Activated CD8-positive, alpha-beta T cell treated with anti-CD3 and anti-CD28 coated beads, Interleukin-2, amount 10 ng/mL, durations not matched to agents 7 days and 5 days (primary cell): Measurements from ENCODE around the gene ARID1B. TPM values are rescaled to one million over a fixed set of nuclear protein-coding genes. Genes with fewer than 3 reads are reported as not detected.
"Not testable (repeated sequence)": the region's sequence is repeated elsewhere in the genome, so short reads cannot be mapped to it uniquely, and the experiment has no call there.

Experiments used
- ATAC-seq: fragments of 150-1000 bp; cut with Tn5 transposase; one replicate; pipeline ENCODE4 v1.10.0; 2021; ENCODE audit warnings: moderate library complexity
- CTCF ChIA-PET: fragments of 350-600 bp; sonication (Branson Sonifier 250); formaldehyde crosslinking; loops from one replicate; lab custom pipeline; 2021; ENCODE audit warnings: antibody characterized with exemption; lab: Charles Lee
- POLR2A ChIA-PET: fragments of 350-600 bp; sonication (Branson Sonifier 250); formaldehyde crosslinking; loops from one replicate; lab custom pipeline; 2021; ENCODE audit warnings: antibody characterized with exemption; lab: Charles Lee
- DNase-seq: peaks from one replicate; pipeline ENCODE4 v3.0.0-alpha.2; 2020
- H3K27ac Mint-ChIP-seq: one replicate; pipeline ENCODE4 v1.8.0; 2021; ENCODE audit warnings: mild to moderate bottlenecking, mixed read lengths
- H3K27me3 Mint-ChIP-seq: one replicate; pipeline ENCODE4 v1.8.0; 2021; ENCODE audit warnings: low read depth, mixed read lengths
- H3K36me3 Mint-ChIP-seq: one replicate; pipeline ENCODE4 v1.8.0; 2021; ENCODE audit warnings: low read depth, mixed read lengths
- H3K4me1 Mint-ChIP-seq: one replicate; pipeline ENCODE4 v1.8.0; 2021; ENCODE audit warnings: low read depth, mixed read lengths
- H3K4me3 Mint-ChIP-seq: one replicate; pipeline ENCODE4 v1.8.0; 2021; ENCODE audit warnings: mild to moderate bottlenecking, mixed read lengths
- H3K9me3 Mint-ChIP-seq: one replicate; pipeline ENCODE4 v1.8.0; 2022; ENCODE audit warnings: mixed read lengths; ENCODE audit not compliant: insufficient read depth
- total RNA-seq, 2 experiments: library from RNA; stranded (reverse); gene quantifications; one replicate each; pipeline ENCODE4 v1.2.3, GENCODE V29; 2021

Gene ARID1B
- total RNA-seq, 2 experiments from 2014 or later = 60.9 to 62.4 TPM

- no peaks in the 10 kb centered on the region for H3K9me3 Mint-ChIP-seq
- CTCF ChIA-PET = interaction anchor here (1.2 to 4.1 kb wide), 6 partner anchors 10 to 203 kb away, joined by 4 to 45 read pairs (median 5); no protein-coding TSS in a partner anchor
- no peaks in the 10 kb centered on the region for H3K27me3 Mint-ChIP-seq
- peak overlapping the region; percentile 89 for H3K4me3 Mint-ChIP-seq
- POLR2A ChIA-PET = interaction anchor here (1.1 kb wide), 1 partner anchor 12 kb away, joined by 5 read pairs; no protein-coding TSS in a partner anchor
- H3K36me3 Mint-ChIP-seq = peaks cover 2% of the 10 kb centered on the region
- no peak overlapping the region for H3K27ac Mint-ChIP-seq
- ATAC-seq (no peak), DNase-seq (no peak)
- H3K4me1 Mint-ChIP-seq = peaks cover 18% of the 10 kb centered on the region
Measured at GRCh38 chr6:157032923-157033322, 255.7 kb downstream of the ARID1B start.

- DNase-seq (no peak), ATAC-seq (peak; percentile 66)
- Mint-ChIP-seq H3K4me3 (peak overlapping the region; percentile 89), H3K36me3 (peaks cover 2% of the 10 kb centered on the region), H3K27ac (peak overlapping the region; percentile 65), H3K27me3 (no peaks in the 10 kb centered on the region), H3K4me1 (peaks cover 18% of the 10 kb centered on the region), H3K9me3 (no peaks in the 10 kb centered on the region)
- ChIA-PET CTCF (interaction anchor here (1.0 to 4.1 kb wide), 23 partner anchors 9 to 202 kb away, joined by 3 to 45 read pairs (median 4); no protein-coding TSS in a partner anchor), POLR2A (interaction anchor here (1.1 kb wide), 1 partner anchor 13 kb away, joined by 5 read pairs; no protein-coding TSS in a partner anchor)
Measured at GRCh38 chr6:157033428-157034140, 256.4 kb downstream of the ARID1B start.

GRCh38 chr6:157034436-157035230 lies 257.5 kb downstream of the ARID1B start:
- Mint-ChIP-seq H3K36me3 (peaks cover 2% of the 10 kb centered on the region), H3K9me3 (no peaks in the 10 kb centered on the region), H3K4me1 (peaks cover 18% of the 10 kb centered on the region), H3K27me3 (no peaks in the 10 kb centered on the region), H3K4me3 (peak overlapping the region; percentile 47), H3K27ac (no peak overlapping the region)
- POLR2A ChIA-PET = interaction anchor here (0.6 to 0.9 kb wide), 2 partner anchors 14 to 251 kb away, joined by 4 to 6 read pairs; no protein-coding TSS in a partner anchor
- peak; percentile 52 for ATAC-seq
- CTCF ChIA-PET = interaction anchor here (0.7 to 4.1 kb wide), 26 partner anchors 10 to 201 kb away, joined by 3 to 45 read pairs (median 4); no protein-coding TSS in a partner anchor
- DNase-seq = no peak

- H3K27me3 Mint-ChIP-seq = no peaks in the 10 kb centered on the region
- ATAC-seq = no peak
- no peaks in the 10 kb centered on the region for H3K36me3 Mint-ChIP-seq
- CTCF ChIA-PET = interaction anchor here (0.7 to 4.1 kb wide), 14 partner anchors 9 to 150 kb away, joined by 3 to 45 read pairs (median 5); no protein-coding TSS in a partner anchor
- no peaks in the 10 kb centered on the region for H3K9me3 Mint-ChIP-seq
- H3K27ac Mint-ChIP-seq = no peak overlapping the region
- POLR2A ChIA-PET = interaction anchor here (0.9 kb wide), 1 partner anchor 15 kb away, joined by 4 read pairs; no protein-coding TSS in a partner anchor
- peaks cover 16% of the 10 kb centered on the region for H3K4me1 Mint-ChIP-seq
- H3K4me3 Mint-ChIP-seq = no peak overlapping the region
- no peak for DNase-seq
Measured at GRCh38 chr6:157035546-157035945, 258.4 kb downstream of the ARID1B start.

GRCh38 chr6:157036245-157036711 lies 259.1 kb downstream of the ARID1B start:
- Mint-ChIP-seq H3K36me3 (no peaks in the 10 kb centered on the region), H3K9me3 (no peaks in the 10 kb centered on the region), H3K4me3 (no peak overlapping the region), H3K4me1 (peaks cover 16% of the 10 kb centered on the region), H3K27me3 (no peaks in the 10 kb centered on the region), H3K27ac (no peak overlapping the region)
- ChIA-PET CTCF (interaction anchor here (0.9 to 1.5 kb wide), 4 partner anchors 10 to 236 kb away, joined by 3 to 14 read pairs (median 6); no protein-coding TSS in a partner anchor), POLR2A (no interaction called here)
- ATAC-seq (no peak), DNase-seq (no peak)

- H3K9me3 Mint-ChIP-seq = no peaks in the 10 kb centered on the region
- peaks cover 16% of the 10 kb centered on the region for H3K4me1 Mint-ChIP-seq
- ATAC-seq (no peak), DNase-seq (no peak)
- no peak overlapping the region for H3K27ac Mint-ChIP-seq
- H3K27me3 Mint-ChIP-seq = no peaks in the 10 kb centered on the region
- ChIA-PET CTCF (interaction anchor here (1.2 to 1.5 kb wide), 4 partner anchors 9 to 147 kb away, joined by 3 to 8 read pairs (median 6); no protein-coding TSS in a partner anchor), POLR2A (no interaction called here)
- no peak overlapping the region for H3K4me3 Mint-ChIP-seq
- peaks cover 2% of the 10 kb centered on the region for H3K36me3 Mint-ChIP-seq
Measured at GRCh38 chr6:157037165-157037564, 260.0 kb downstream of the ARID1B start.

GRCh38 chr6:157038610-157039009 lies 261.4 kb downstream of the ARID1B start:
- ATAC-seq = no peak

GRCh38 chr6:157039639-157040038 lies 262.5 kb downstream of the ARID1B start:
- CTCF ChIA-PET = interaction anchor here (0.7 kb wide), 1 partner anchor 52 kb away, joined by 3 read pairs; no protein-coding TSS in a partner anchor
- H3K27ac Mint-ChIP-seq, H3K36me3 Mint-ChIP-seq, ATAC-seq, DNase-seq, H3K9me3 Mint-ChIP-seq, H3K4me1 Mint-ChIP-seq, H3K4me3 Mint-ChIP-seq, H3K27me3 Mint-ChIP-seq: not testable (repeated sequence)
- POLR2A ChIA-PET = interaction anchor here (0.9 kb wide), 1 partner anchor 18 kb away, joined by 3 read pairs; no protein-coding TSS in a partner anchor

More at GRCh38 chr6:157038610-157039009, 261.4 kb downstream of the ARID1B start:
- ChIA-PET POLR2A (interaction anchor here (0.6 kb wide), 1 partner anchor 21 kb away, joined by 4 read pairs; no protein-coding TSS in a partner anchor), CTCF (interaction anchor here (1.1 kb wide), 1 partner anchor 145 kb away, joined by 3 read pairs; no protein-coding TSS in a partner anchor)
- DNase-seq = no peak
- Mint-ChIP-seq H3K27ac (no peak overlapping the region), H3K27me3 (no peaks in the 10 kb centered on the region), H3K4me3 (no peak overlapping the region), H3K36me3 (peaks cover 2% of the 10 kb centered on the region), H3K4me1 (peaks cover 11% of the 10 kb centered on the region), H3K9me3 (no peaks in the 10 kb centered on the region)

- Mint-ChIP-seq H3K36me3 (peaks cover 2% of the 10 kb centered on the region), H3K4me1 (no peaks in the 10 kb centered on the region), H3K4me3 (no peak overlapping the region), H3K27ac (no peak overlapping the region), H3K27me3 (no peaks in the 10 kb centered on the region), H3K9me3 (no peaks in the 10 kb centered on the region)
- ATAC-seq = no peak
- POLR2A ChIA-PET = no interaction called here
- CTCF ChIA-PET = interaction anchor here (0.7 to 1.3 kb wide), 2 partner anchors 15 to 51 kb away, joined by 3 to 4 read pairs; no protein-coding TSS in a partner anchor
- no peak for DNase-seq
Measured at GRCh38 chr6:157040191-157040590, 263.0 kb downstream of the ARID1B start.

- ChIA-PET CTCF (interaction anchor here (0.7 to 4.6 kb wide), 20 partner anchors 8 to 969 kb away, joined by 3 to 45 read pairs (median 4); no protein-coding TSS in a partner anchor), POLR2A (no interaction called here)
- DNase-seq (no peak), ATAC-seq (no peak)
- H3K9me3 Mint-ChIP-seq = no peaks in the 10 kb centered on the region
- no peak overlapping the region for H3K27ac Mint-ChIP-seq
- H3K4me1 Mint-ChIP-seq = no peaks in the 10 kb centered on the region
- H3K27me3 Mint-ChIP-seq = no peaks in the 10 kb centered on the region
- H3K4me3 Mint-ChIP-seq = no peak overlapping the region
- peaks cover 4% of the 10 kb centered on the region for H3K36me3 Mint-ChIP-seq
Measured at GRCh38 chr6:157045831-157046454, 268.8 kb downstream of the ARID1B start.
